Cortex of kidney (tissue), 1 donor: ENCODE measurements around the gene ELP4.
"Not testable (repeated sequence)": the region's sequence is repeated elsewhere in the genome, so short reads cannot be mapped to it uniquely, and the experiment has no call there.

Experiments
- DNase-seq: peaks from one replicate; lab custom pipeline; 2025; lab: John Stamatoyannopoulos, UW

ELP4 gene

DNA sequence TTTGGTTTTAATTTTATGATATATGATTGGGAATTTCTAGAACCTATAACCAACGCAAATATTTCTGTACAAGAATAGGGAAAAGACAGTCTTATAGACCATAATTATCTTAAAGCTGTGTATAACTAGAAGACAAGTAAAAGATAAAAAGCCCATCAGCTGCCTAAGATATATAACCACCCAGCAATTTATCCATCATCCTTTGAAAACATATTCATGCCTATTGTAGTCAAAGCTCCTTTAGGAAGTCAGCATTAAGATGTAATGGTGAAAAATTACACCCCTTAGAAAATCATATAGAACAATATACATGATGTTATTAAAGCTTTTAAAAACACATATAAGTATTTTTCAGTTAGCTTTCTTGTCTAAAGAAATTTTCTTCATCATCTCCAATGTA, 46.4 kb downstream of the ELP4 start:
- no peak for DNase-seq

GRCh38 chr11:31558001-31558400, 48.4 kb downstream of the ELP4 start:
- DNase-seq = no peak

GRCh38 chr11:31560842-31561476, 51.4 kb downstream of the ELP4 start:
- DNase-seq = no peak

GRCh38 chr11:31564517-31564916, 55.0 kb downstream of the ELP4 start:
- DNase-seq = not testable (repeated sequence)

DNA sequence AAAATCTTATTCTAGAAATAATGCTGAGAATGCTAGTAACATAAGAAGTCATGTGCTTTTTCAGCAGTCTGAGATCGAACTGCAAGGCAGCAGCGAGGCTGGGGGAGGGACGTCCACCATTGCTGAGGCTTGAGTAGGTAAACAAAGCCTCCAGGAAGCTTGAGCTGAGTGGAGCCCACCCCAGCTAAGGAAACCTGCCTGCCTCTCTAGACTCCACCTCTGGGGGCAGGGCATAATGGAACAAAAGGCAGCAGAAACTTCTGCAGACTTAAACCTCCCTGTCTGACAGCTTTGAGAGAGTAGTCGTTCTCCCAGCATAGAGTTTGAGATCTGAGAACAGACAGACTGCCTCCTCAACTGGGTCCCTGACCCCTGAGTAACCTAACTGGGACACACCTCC, 64.6 kb downstream of the ELP4 start:
- DNase-seq = not testable (repeated sequence)

DNA sequence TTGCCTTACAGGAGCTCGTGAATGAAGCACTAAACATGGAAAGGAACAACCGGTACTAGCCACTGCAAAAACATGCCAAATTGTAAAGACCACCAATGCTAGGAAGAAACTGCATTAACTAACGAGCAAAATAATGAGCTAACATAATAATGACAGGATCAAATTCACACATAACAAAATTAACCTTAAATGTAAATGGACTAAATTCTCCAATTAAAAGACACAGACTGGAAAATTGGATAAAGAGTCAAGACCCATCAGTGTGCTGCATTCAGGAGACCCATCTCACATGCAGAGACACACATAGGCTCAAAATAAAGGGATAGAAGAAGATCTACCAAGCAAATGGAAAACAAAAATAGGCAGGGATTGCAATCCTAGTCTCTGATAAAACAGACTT, 66.2 kb downstream of the ELP4 start:
- DNase-seq = not testable (repeated sequence)

- DNase-seq = not testable (repeated sequence)
Measured at GRCh38 chr11:31579412-31579811, 69.8 kb downstream of the ELP4 start.

GRCh38 chr11:31582697-31583096, 73.1 kb downstream of the ELP4 start:
- DNase-seq = no peak

DNA sequence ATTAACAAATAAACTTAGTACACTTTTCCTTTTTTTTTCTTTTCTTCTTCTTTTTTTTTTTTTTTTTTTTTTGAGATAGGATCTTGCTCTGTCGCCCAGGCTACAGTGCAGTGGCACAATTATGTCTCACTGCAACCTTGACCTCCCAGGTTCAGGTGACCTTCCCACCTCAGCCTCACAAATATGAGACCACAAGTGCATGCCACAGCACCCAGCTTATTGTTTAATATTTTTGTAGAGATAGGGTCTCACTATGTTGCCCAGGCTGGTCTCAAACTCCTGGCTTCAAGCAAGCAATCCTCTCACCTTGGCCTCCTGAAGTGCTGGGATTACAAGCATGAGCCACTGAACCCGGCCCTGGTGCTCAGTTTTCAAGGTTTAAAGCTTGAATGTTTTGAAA, 88.9 kb downstream of the ELP4 start:
- no peak for DNase-seq

GRCh38 chr11:31601635-31602282, 92.2 kb downstream of the ELP4 start:
- DNase-seq = no peak

- no peak for DNase-seq
Measured at GRCh38 chr11:31606893-31607292, 97.3 kb downstream of the ELP4 start.

- no peak for DNase-seq
Measured at GRCh38 chr11:31607914-31608313, 98.3 kb downstream of the ELP4 start.

DNA sequence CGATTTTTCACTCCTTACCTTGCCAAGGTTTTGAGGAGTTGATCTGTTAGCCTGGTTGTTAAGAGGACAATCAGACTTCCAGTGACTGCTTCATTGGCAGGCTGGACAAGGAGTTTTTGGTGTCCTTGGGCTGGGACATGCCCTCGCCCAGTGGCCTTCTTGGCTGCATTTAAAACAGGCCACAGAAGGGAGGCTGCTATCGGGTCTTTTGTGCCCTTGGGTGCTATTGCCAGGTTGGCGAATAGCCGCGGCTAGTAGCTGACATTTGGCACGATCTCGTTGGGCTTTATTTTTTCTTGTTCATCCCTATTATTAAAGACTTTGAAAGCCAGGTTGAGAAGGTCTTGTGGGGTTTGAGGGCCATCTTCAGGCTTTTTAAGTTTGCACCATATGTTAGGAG, 99.4 kb downstream of the ELP4 start:
- no peak for DNase-seq

GRCh38 chr11:31610544-31610943, 101.0 kb downstream of the ELP4 start:
- no peak for DNase-seq

GRCh38 chr11:31617246-31617645, 107.7 kb downstream of the ELP4 start:
- no peak for DNase-seq

DNA sequence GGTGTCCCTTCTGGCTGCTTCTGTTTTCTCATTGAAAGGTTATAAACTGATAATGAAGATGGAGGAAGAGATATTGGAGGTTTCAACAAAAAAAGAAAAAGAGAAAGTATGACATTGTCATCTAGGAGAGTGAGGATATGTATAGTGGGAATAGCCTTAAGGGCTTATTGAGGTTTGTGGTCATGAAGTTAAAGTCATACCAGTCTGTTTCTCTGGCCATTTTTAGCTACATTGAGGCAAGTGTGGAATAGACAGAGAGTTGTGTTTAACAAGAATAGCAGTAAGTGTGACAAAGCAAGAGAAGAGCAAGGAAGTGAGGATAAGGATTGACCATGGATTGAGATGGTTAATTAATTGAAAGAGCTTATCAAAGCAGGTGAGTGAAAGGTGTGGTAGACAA, 110.4 kb downstream of the ELP4 start:
- no peak for DNase-seq

DNA sequence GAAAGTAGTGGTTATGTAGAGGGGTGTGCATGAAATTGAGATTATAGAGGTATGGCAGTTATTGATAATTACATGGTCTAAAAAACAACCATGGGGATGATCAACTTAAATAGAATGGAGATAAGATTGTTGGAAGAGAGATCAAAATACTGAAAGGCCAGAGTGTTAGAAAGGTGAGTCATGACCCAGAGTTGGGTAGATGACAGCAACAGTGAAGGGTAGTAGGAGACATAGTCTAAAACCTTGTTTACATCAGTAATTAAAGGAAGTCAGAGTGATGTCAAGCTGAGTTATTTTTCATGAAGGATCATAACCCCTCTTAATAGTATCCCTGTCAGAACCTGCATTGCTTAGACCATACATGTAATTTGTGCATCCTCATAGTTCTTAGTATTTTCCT, 110.9 kb downstream of the ELP4 start:
- DNase-seq = no peak

GRCh38 chr11:31625868-31626267, 116.3 kb downstream of the ELP4 start:
- no peak for DNase-seq

GRCh38 chr11:31628111-31628510, 118.5 kb downstream of the ELP4 start:
- no peak for DNase-seq

DNA sequence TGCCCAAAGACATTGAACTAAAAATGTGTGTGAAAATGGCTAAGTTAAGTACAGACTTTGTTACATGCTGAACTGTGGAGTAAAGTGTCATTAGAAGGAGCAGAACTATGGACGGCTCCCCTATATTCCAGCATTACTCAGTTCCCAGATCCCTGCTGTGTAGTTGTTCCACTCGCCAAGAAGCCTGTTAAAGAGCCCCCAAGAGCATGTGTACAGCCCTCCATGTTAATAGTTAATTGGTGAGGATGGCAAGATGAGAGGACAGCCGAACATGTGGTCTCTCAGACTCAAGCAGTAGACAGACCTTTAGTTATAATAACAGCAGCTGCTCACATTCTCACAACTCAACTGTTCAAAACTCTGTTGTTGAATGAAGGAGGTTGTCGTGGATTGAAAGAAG, 127.4 kb downstream of the ELP4 start:
- DNase-seq = no peak

DNA sequence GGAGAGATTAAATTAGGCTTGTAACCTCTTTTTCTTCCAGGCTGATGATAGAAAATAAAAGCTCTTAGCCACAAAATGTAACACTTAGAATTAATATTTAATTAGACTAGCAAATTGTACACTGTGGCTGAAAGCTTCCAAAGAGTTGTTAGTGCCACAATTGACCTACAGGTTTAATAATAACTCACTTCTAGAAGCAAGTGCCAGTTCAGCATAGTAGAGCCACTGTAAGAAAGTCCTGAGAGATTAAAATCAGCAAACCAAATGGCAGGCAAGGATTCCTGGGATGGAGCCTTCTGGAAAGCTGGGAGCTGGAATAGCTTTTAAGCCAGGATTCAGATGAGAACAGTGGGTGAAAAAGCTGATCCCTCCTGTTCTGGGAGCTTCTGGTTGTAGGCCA, 131.0 kb downstream of the ELP4 start:
- DNase-seq = peak; percentile 2

DNA sequence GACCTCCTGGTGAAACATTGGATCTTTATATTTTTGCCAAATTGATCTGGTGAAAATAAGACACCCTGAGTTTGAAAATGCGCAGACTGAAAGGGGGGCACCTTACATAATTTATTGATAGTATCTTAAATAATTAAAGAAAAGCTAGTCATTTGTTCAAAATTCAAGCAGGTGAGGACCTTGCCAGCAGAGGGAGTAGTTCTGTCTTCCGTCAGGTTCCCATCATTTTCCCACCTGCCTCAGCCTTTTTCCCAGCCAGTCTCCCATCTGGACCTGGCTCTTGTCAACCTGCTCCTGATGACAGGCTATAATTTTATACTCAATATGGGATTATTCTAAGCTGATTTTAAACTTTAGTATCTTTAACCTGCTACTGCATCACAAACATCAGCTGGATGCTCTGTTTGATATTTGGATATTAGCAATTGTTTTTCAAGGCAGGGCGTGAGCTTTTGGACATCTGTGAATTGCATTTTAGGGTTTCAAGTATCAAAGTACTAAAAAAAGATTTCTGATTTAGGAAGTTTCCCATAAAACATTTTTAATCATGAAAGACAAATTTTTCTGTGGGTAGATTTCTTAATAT, 132.0 kb downstream of the ELP4 start:
- DNase-seq = no peak

GRCh38 chr11:31643857-31644256, 134.3 kb downstream of the ELP4 start:
- DNase-seq = no peak

DNA sequence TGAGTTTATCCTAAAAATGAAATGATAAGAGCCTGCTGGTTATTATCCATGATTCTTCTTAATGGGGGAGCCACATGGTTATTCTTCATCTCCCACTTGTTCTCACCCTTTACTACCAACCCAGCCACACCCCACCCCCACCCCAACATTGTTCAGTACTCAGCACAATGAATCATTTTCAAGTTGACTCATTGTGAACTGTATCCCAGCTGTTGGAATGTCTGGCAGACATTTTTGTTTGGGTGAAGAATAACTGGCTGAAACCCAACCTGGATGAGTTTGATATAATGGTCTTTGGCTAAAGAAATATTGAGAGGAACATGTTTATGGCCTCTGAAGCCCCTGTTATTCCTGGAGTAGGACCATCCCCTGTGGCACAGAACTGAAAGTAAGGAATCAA, 136.2 kb downstream of the ELP4 start:
- no peak for DNase-seq
